ENCODE data around the gene MYOZ1.

- no peak for TF ChIP-seq POLR2AphosphoS5 (IDR thresholded peaks at IDR 0.05; ENCODE audit: low read depth, low read length)
- TF ChIP-seq, protein P1, sequence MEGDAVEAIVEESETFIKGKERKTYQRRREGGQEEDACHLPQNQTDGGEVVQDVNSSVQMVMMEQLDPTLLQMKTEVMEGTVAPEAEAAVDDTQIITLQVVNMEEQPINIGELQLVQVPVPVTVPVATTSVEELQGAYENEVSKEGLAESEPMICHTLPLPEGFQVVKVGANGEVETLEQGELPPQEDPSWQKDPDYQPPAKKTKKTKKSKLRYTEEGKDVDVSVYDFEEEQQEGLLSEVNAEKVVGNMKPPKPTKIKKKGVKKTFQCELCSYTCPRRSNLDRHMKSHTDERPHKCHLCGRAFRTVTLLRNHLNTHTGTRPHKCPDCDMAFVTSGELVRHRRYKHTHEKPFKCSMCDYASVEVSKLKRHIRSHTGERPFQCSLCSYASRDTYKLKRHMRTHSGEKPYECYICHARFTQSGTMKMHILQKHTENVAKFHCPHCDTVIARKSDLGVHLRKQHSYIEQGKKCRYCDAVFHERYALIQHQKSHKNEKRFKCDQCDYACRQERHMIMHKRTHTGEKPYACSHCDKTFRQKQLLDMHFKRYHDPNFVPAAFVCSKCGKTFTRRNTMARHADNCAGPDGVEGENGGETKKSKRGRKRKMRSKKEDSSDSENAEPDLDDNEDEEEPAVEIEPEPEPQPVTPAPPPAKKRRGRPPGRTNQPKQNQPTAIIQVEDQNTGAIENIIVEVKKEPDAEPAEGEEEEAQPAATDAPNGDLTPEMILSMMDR (IDR thresholded peaks at IDR 0.05): no peak
Observed at GRCh38 chr10:73648975-73649829, 7.9 kb upstream of the MYOZ1 start.

Measured in Panc1 (cell line).